K562 (cell line): ENCODE results near the gene PNRC2. TPM values are rescaled to one million over a fixed set of nuclear protein-coding genes. Genes with fewer than 3 reads are reported as not detected.
A peak's percentile ranks its signal among the peaks of the same experiment; 100 is the strongest.

Experiments
- AFF1 ChIP-seq, 2 experiments: fragments of 450-650 bp; IDR thresholded peaks; 2 replicates each; pipeline ENCODE4 v1.6.1; 2018; ENCODE audit warnings: mild to moderate bottlenecking in 2 of 2, low read depth in 1 of 2; ENCODE audit not compliant: partially characterized antibody in 2 of 2
- CBFA2T3 ChIP-seq: fragments of 450-650 bp; IDR thresholded peaks from 2 replicates; pipeline ENCODE4 v1.6.1; 2017
- CHD2 ChIP-seq: IDR thresholded peaks from 2 replicates; pipeline ENCODE4 v1.6.1; 2011; ENCODE audit warnings: low read depth, low read length
- E2F4 ChIP-seq: sonication (generic); formaldehyde crosslinking; IDR thresholded peaks from 2 replicates; pipeline ENCODE4 v1.8.0; 2022; ENCODE audit warnings: mild to moderate bottlenecking, low read depth, missing genetic modification reagents
- E2F5 ChIP-seq: sonication (generic); formaldehyde crosslinking; IDR thresholded peaks from 2 replicates; pipeline ENCODE4 v1.8.0; 2022; ENCODE audit warnings: mild to moderate bottlenecking, missing genetic modification reagents
- EP400 ChIP-seq: fragments of 450-650 bp; IDR thresholded peaks from 2 replicates; pipeline ENCODE4 v1.6.1; 2017; ENCODE audit warnings: antibody characterized with exemption, mild to moderate bottlenecking, moderate library complexity
- FOXP1 ChIP-seq: sonication (generic); formaldehyde crosslinking; IDR thresholded peaks from 2 replicates; pipeline ENCODE4 v1.8.0; 2022; ENCODE audit warnings: mild to moderate bottlenecking, missing genetic modification reagents
- ILF3 ChIP-seq: fragments of 450-650 bp; IDR thresholded peaks from 2 replicates; pipeline ENCODE4 v1.6.1; 2018; ENCODE audit warnings: antibody characterized with exemption, mild to moderate bottlenecking, moderate library complexity, borderline replicate concordance
- LEF1 ChIP-seq: fragments of 450-650 bp; IDR thresholded peaks from 2 replicates; pipeline ENCODE4 v1.6.1; 2016; ENCODE audit warnings: mild to moderate bottlenecking
- NBN ChIP-seq: fragments of 450-650 bp; IDR thresholded peaks from 2 replicates; pipeline ENCODE4 v1.6.1; 2016; ENCODE audit warnings: low read depth, mild to moderate bottlenecking
- SMARCC2 ChIP-seq: fragments of 450-650 bp; IDR thresholded peaks from 2 replicates; pipeline ENCODE4 v1.6.1; 2017; ENCODE audit warnings: antibody characterized with exemption, moderate library complexity, mild to moderate bottlenecking, low read depth
- SRSF1 ChIP-seq: fragments of 200-400 bp; formaldehyde crosslinking; IDR thresholded peaks from 2 replicates; pipeline ENCODE4 v1.6.1; 2017; ENCODE audit warnings: mild to moderate bottlenecking, low read depth, low read length, moderate library complexity
- TSC22D4 ChIP-seq: fragments of 450-650 bp; IDR thresholded peaks from 2 replicates; pipeline ENCODE4 v1.6.1; 2016; ENCODE audit warnings: missing genetic modification characterization, missing biosample characterization, control low read depth
- ZBTB1 ChIP-seq: sonication (generic); formaldehyde crosslinking; IDR thresholded peaks from 2 replicates; pipeline ENCODE4 v1.8.1; 2023; ENCODE audit warnings: missing genetic modification reagents, low read depth, mild to moderate bottlenecking, borderline replicate concordance
- ZBTB17 ChIP-seq: fragments of 450-650 bp; formaldehyde crosslinking; IDR thresholded peaks from 2 replicates; pipeline ENCODE4 v1.4.0; 2020; ENCODE audit warnings: mild to moderate bottlenecking
- ZC3H4 ChIP-seq: sonication (generic); formaldehyde crosslinking; IDR thresholded peaks from 2 replicates; pipeline ENCODE4 v1.9.0; 2021; ENCODE audit warnings: missing genetic modification reagents, borderline replicate concordance
- ZNF232 ChIP-seq: sonication (generic); formaldehyde crosslinking; IDR thresholded peaks from 2 replicates; pipeline ENCODE4 v1.8.0; 2022; ENCODE audit warnings: mild to moderate bottlenecking, missing genetic modification reagents
- ZNF354B ChIP-seq: fragments of 250-450 bp; sonication (Bioruptor Pico); IDR thresholded peaks from 2 replicates; pipeline ENCODE4 v1.4.0; 2020
- ZNF76 ChIP-seq: fragments of 250-450 bp; sonication (Bioruptor Pico); IDR thresholded peaks from 2 replicates; pipeline ENCODE4 v1.4.0; 2020; ENCODE audit warnings: mild to moderate bottlenecking, moderate library complexity, borderline replicate concordance
- ZNF830 ChIP-seq: fragments of 250-450 bp; sonication (Bioruptor Pico); IDR thresholded peaks from 2 replicates; pipeline ENCODE4 v1.5.0; 2021; ENCODE audit warnings: mild to moderate bottlenecking
- polyA plus RNA-seq, 8 experiments: library from polyadenylated mRNA; depleted of rRNA in 4 of 8; stranded (reverse) in 5 of 8; unstranded in 3 of 8; fragments of >200 nt; fragmentation: Nextera tagmentation in 2 of 8; fragmentation: Illumina TruSeq in 1 of 8; extraction: Ambion mirVana in 2 of 8; extraction: Trizol in 1 of 8; gene quantifications; 2 replicates each; pipeline versions ENCODE4 v1.2.1 to v1.2.3, GENCODE V29; 2011 to 2014; ENCODE audit warnings: inconsistent platforms in 1 of 8, missing spikeins in 1 of 8
- total RNA-seq, 7 experiments: library from RNA; depleted of rRNA in 6 of 7; stranded (reverse); fragments of >200 nt in 6 of 7; fragmentation: Illumina TruSeq in 2 of 7; extraction: Trizol in 2 of 7; gene quantifications; 2 replicates each; pipeline versions ENCODE4 v1.2.1 to v1.2.3, GENCODE V29; 2011 to 2021; ENCODE audit warnings: low replicate concordance in 1 of 7
- TF ChIP-seq, protein P1 (sequence below): fragments of 450-650 bp; IDR thresholded peaks from 2 replicates; pipeline ENCODE4 v1.6.1; 2016; ENCODE audit warnings: low read depth, mild to moderate bottlenecking, moderate library complexity

PNRC2 gene
- total and polyA plus RNA-seq, 9 of the 15 experiments (the other 6 are each of a cell fraction or from before 2014, with no cell fraction given) = 127 to 303 (median 203) TPM

- TF ChIP-seq ZBTB1 (peak; percentile 76; the same call in 1 of the 2 replicates), FOXP1 (CRISPR knock-in tag) (peak; percentile 89; the same call in 1 of the 2 replicates), ZNF232 (CRISPR knock-in tag) (peak; percentile 90; the same call in 1 of the 2 replicates), ZNF76 (no peak), ZNF830 (no peak), ILF3 (no peak; the same call in 1 of the 2 replicates), SRSF1 (peak; percentile 66; the same call in 1 of the 2 replicates), TSC22D4 (tag) (no peak), EP400 (peak; percentile 99), SMARCC2 (no peak; the same call in 1 of the 2 replicates), ZNF354B (CRISPR knock-in tag) (no peak), ZBTB17 (no peak), AFF1 (IDR thresholded peaks at IDR 0.05; ENCODE audit: low read depth in 1 of 2, partially characterized antibody in 2 of 2) (peak; percentile 73 to 85), CHD2 (peak; percentile 98), CBFA2T3 (peak; percentile 14; the same call in 1 of the 2 replicates), E2F5 (CRISPR knock-in tag) (peak; percentile 97; the same call in 1 of the 2 replicates), NBN (peak; percentile 71), LEF1 (peak; percentile 95), ZC3H4 (CRISPR knock-in tag) (peak; percentile 90), E2F4 (CRISPR knock-in tag) (peak; percentile 89)
- TF ChIP-seq, protein P1, sequence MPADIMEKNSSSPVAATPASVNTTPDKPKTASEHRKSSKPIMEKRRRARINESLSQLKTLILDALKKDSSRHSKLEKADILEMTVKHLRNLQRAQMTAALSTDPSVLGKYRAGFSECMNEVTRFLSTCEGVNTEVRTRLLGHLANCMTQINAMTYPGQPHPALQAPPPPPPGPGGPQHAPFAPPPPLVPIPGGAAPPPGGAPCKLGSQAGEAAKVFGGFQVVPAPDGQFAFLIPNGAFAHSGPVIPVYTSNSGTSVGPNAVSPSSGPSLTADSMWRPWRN = peak; percentile 26; the same call in 1 of the 2 replicates
These were observed 20.5 kb downstream of the PNRC2 start, which contains the start of gene SRSF10 (continued) for GRCh38 chr1:23979881-23980727.
